GM19239 (cell line): ENCODE results near the gene ARHGEF17.

ENCODE experiments used
- DNase-seq: peaks from one replicate; pipeline ENCODE4 v3.0.0; 2011; ENCODE audit warnings: low spot score; ENCODE audit not compliant: insufficient read length
- FAIRE-seq: peaks from 2 replicates; lab custom pipeline; 2011; peaks lifted over from hg19 to GRCh38; lab: Jason Lieb, UNC

Gene ARHGEF17

GRCh38 chr11:73326929-73327811 is 19.1 kb downstream of the ARHGEF17 start:
- FAIRE-seq (peak; percentile 71), DNase-seq (no peak)

GRCh38 chr11:73327812-73328364 is 19.8 kb downstream of the ARHGEF17 start:
- FAIRE-seq, result no peak
- DNase-seq, result no peak

- FAIRE-seq, result no peak
- no peak for DNase-seq
Observed at GRCh38 chr11:73330569-73331093, 22.6 kb downstream of the ARHGEF17 start.

GRCh38 chr11:73331138-73331916 is 23.3 kb downstream of the ARHGEF17 start:
- FAIRE-seq (no peak), DNase-seq (no peak)

GRCh38 chr11:73333173-73333572 is 25.1 kb downstream of the ARHGEF17 start:
- no peak for FAIRE-seq

GRCh38 chr11:73333640-73334383 is 25.7 kb downstream of the ARHGEF17 start:
- no peak for FAIRE-seq
- DNase-seq, result no peak

More at GRCh38 chr11:73333173-73333572, 25.1 kb downstream of the ARHGEF17 start:
- no peak for DNase-seq

- FAIRE-seq (peak; percentile 73), DNase-seq (no peak)
Observed at GRCh38 chr11:73334384-73335203, 26.5 kb downstream of the ARHGEF17 start.

- FAIRE-seq (peak; percentile 96), DNase-seq (peak; percentile 76)
Observed at GRCh38 chr11:73335204-73335923, 27.3 kb downstream of the ARHGEF17 start.

GRCh38 chr11:73337846-73338245 is 29.8 kb downstream of the ARHGEF17 start:
- no peak for FAIRE-seq
- no peak for DNase-seq

- DNase-seq, result no peak
- no peak for FAIRE-seq
Observed at GRCh38 chr11:73338279-73338678, 30.2 kb downstream of the ARHGEF17 start.

GRCh38 chr11:73340164-73340563 is 32.1 kb downstream of the ARHGEF17 start:
- no peak for DNase-seq
- FAIRE-seq, result no peak

- FAIRE-seq (no peak), DNase-seq (no peak)
Observed at GRCh38 chr11:73342633-73343032, 34.6 kb downstream of the ARHGEF17 start.

GRCh38 chr11:73343076-73343873 is 35.2 kb downstream of the ARHGEF17 start:
- DNase-seq, result no peak
- no peak for FAIRE-seq

- FAIRE-seq, result no peak
- no peak for DNase-seq
Observed at GRCh38 chr11:73344191-73344607, 36.1 kb downstream of the ARHGEF17 start.

GRCh38 chr11:73345481-73346160 is 37.5 kb downstream of the ARHGEF17 start:
- FAIRE-seq (no peak), DNase-seq (no peak)

GRCh38 chr11:73346186-73346935 is 38.3 kb downstream of the ARHGEF17 start:
- FAIRE-seq (no peak), DNase-seq (no peak)
